HCT116 (cell line): ENCODE measurements around the gene TRAT1. TPM values are rescaled to one million over a fixed set of nuclear protein-coding genes. Genes with fewer than 3 reads are reported as not detected.

ENCODE experiments used
- ATAC-seq: fragments of 200-7000 bp; cut with Tn5 transposase; 2 replicates; pipeline ENCODE4 v1.9.1; 2020; ENCODE audit warnings: mild to moderate bottlenecking, moderate library complexity
- BruUV-seq: library from RNA; stranded (reverse); fragments of 400-500 nt; replicated peaks from 2 replicates; lab custom pipeline; 2021; lab: Mats Ljungman, UMichigan
- CTCF ChIA-PET: fragments of 300-600 bp; sonication (Branson Sonifier 250); formaldehyde crosslinking; loops from one replicate; lab custom pipeline; 2021; ENCODE audit warnings: antibody characterized with exemption; lab: Charles Lee
- POLR2A ChIA-PET: fragments of 300-600, 350-600 bp; sonication (Branson Sonifier 250); formaldehyde crosslinking; loops from one replicate; lab custom pipeline; 2021; ENCODE audit warnings: antibody characterized with exemption; lab: Charles Lee
- RAD21 ChIA-PET, 2 experiments: fragments of 300-600 bp; sonication (Branson Sonifier 250); formaldehyde crosslinking; loops; one replicate each; lab custom pipeline; 2023; ENCODE audit warnings: low total read pairs in 2 of 2; ENCODE audit not compliant: uncharacterized antibody in 2 of 2, unreplicated experiment in 2 of 2, low non-redundant PET in 1 of 2; lab: Charles Lee
- DNase-seq: peaks from one replicate; pipeline ENCODE4 v3.0.0-alpha.2; 2010; ENCODE audit warnings: low read depth, low spot score
- H2AFZ ChIP-seq: fragments of 200-600 bp; shearing (Covaris generic), sonication (generic); 2 replicates; pipeline ENCODE4 v1.6.1; 2017; ENCODE audit warnings: low read depth, mixed run types, mixed read lengths, antibody characterized with exemption, low read length; ENCODE audit not compliant: poor library complexity, severe bottlenecking
- H3K27ac ChIP-seq: 2 replicates; pipeline ENCODE4 v1.5.1; 2012; ENCODE audit warnings: low read depth, low read length
- H3K27me3 ChIP-seq: fragments of 200-600 bp; sonication (generic); 2 replicates; pipeline ENCODE4 v1.6.1; 2016; ENCODE audit warnings: mixed run types, low read length, mixed read lengths; ENCODE audit not compliant: insufficient read depth
- H3K36me3 ChIP-seq, 2 experiments: fragments of 200-500 bp in 1 of 2; fragments of 200-600 bp in 1 of 2; sonication (Bioruptor generic) in 1 of 2; sonication (generic) in 1 of 2; 2 replicates each; pipeline versions ENCODE4 v1.5.1 to v1.6.1; 2014 to 2016; ENCODE audit warnings: low read length in 2 of 2, inconsistent platforms in 1 of 2, mixed read lengths in 1 of 2, mixed run types in 1 of 2; ENCODE audit not compliant: insufficient read depth in 2 of 2, control insufficient read depth in 1 of 2
- H3K4me1 ChIP-seq, 2 experiments: fragments of 200-600 bp in 1 of 2; sonication (generic) in 1 of 2; 2 replicates each; pipeline versions ENCODE4 v1.5.1 to v1.6.1; 2012 to 2017; ENCODE audit warnings: low read length in 2 of 2, inconsistent platforms in 1 of 2, mild to moderate bottlenecking in 1 of 2, mixed read lengths in 1 of 2, mixed run types in 1 of 2, moderate library complexity in 1 of 2; ENCODE audit not compliant: insufficient read depth in 2 of 2, control insufficient read depth in 1 of 2
- H3K4me2 ChIP-seq: fragments of 200-600 bp; sonication (generic); 2 replicates; pipeline ENCODE4 v1.6.1; 2017; ENCODE audit warnings: mixed run types, low read length, mixed read lengths
- H3K4me3 ChIP-seq, 2 experiments: fragments of 200-600 bp in 1 of 2; sonication (generic) in 1 of 2; replicated peaks in 1 of 2; 2 replicates each; pipeline ENCODE4 v1.5.1; 2011 to 2016; ENCODE audit warnings: low read length in 2 of 2, control low read depth in 1 of 2, low read depth in 1 of 2, mild to moderate bottlenecking in 1 of 2, mixed read lengths in 1 of 2, mixed run types in 1 of 2
- H3K79me2 ChIP-seq: fragments of 200-600 bp; sonication (generic); 2 replicates; pipeline ENCODE4 v1.6.1; 2017; ENCODE audit warnings: mild to moderate bottlenecking, mixed run types, low read length, moderate library complexity, mixed read lengths; ENCODE audit not compliant: insufficient read depth
- H3K9ac ChIP-seq: fragments of 200-600 bp; sonication (generic); 2 replicates; pipeline ENCODE4 v1.6.1; 2016; ENCODE audit warnings: low read length, mixed read lengths
- H3K9me2 ChIP-seq: fragments of 200-600 bp; sonication (generic), shearing (Covaris generic); 2 replicates; pipeline ENCODE4 v1.6.1; 2017; ENCODE audit warnings: mixed run types, mild to moderate bottlenecking, moderate library complexity; ENCODE audit not compliant: insufficient read depth
- H3K9me3 ChIP-seq, 2 experiments: fragments of 200-500 bp in 1 of 2; fragments of 200-600 bp in 1 of 2; sonication (Bioruptor generic) in 1 of 2; sonication (generic) in 1 of 2; 2 replicates each; pipeline ENCODE4 v1.6.1; 2014 to 2017; ENCODE audit warnings: low read length in 2 of 2, mixed read lengths in 2 of 2, inconsistent platforms in 1 of 2, low read depth in 1 of 2, mild to moderate bottlenecking in 1 of 2, mixed run types in 1 of 2, moderate library complexity in 1 of 2; ENCODE audit not compliant: control insufficient read depth in 1 of 2, insufficient read depth in 1 of 2
- H4K20me1 ChIP-seq: fragments of 200-600 bp; sonication (generic), shearing (Covaris generic); 2 replicates; pipeline ENCODE4 v1.6.1; 2017; ENCODE audit warnings: mixed run types, mild to moderate bottlenecking, moderate library complexity; ENCODE audit not compliant: insufficient read depth
- EZH2 ChIP-seq: fragments of 200-600 bp; sonication (generic); IDR thresholded peaks from 2 replicates; pipeline ENCODE4 v1.6.1; 2017; ENCODE audit warnings: antibody characterized with exemption, mixed run types
- FOSL1 ChIP-seq: IDR thresholded peaks from 2 replicates; pipeline ENCODE4 v1.6.1; 2012; ENCODE audit warnings: low read depth
- SRF ChIP-seq: IDR thresholded peaks from 2 replicates; pipeline ENCODE4 v1.6.1; 2012; ENCODE audit warnings: low read depth
- ZNF274 ChIP-seq: fragments of 200-500 bp; sonication (Bioruptor generic); IDR thresholded peaks from 2 replicates; pipeline ENCODE4 v1.6.1; 2014; ENCODE audit warnings: mild to moderate bottlenecking, low read depth, low read length, inconsistent platforms
- intact Hi-C: fragments of 100-400 bp; cut with micrococcal nuclease; formaldehyde crosslinking; loops from 2 replicates; pipeline ENCODE4 v1.10.0; 2022
- total RNA-seq: library from RNA; stranded (reverse); gene quantifications from one replicate; pipeline ENCODE4 v1.2.1, GENCODE V29; 2021; ENCODE audit not compliant: unreplicated experiment
- TF ChIP-seq, protein P1 (sequence below): IDR thresholded peaks from 2 replicates; pipeline ENCODE4 v1.6.1; 2012

Gene TRAT1
- total RNA-seq, 1 experiment from 2014 or later, result not detected

DNA sequence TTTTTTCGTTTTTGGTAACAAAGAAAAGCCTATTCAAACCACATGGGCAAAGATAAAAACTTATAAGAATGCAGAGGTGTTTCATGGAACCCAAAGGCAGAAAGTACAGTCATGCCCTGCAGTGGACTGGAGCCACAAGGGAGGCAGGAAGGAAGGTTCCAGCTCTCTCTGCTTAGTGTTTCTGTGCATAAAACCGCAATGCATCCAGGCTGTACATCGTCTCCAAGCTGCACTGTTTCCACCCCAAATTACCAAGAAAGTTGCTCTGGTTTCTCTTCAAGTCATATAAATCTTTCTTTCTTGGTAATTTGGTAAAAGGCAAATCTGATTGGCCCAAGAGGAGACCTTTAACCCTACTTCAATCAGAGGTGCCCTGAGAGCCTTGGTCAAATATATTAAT lies 15.8 kb downstream of the TRAT1 start:
- DNase-seq (no peak), ATAC-seq (no peak)
- intact Hi-C loops, result no loop called here
- BruUV-seq, result no TSS peak
- CTCF ChIA-PET, result no interaction called here
- POLR2A ChIA-PET, result no interaction called here
- TF ChIP-seq, protein P1, sequence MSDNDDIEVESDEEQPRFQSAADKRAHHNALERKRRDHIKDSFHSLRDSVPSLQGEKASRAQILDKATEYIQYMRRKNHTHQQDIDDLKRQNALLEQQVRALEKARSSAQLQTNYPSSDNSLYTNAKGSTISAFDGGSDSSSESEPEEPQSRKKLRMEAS, result no peak
- no peak for TF ChIP-seq FOSL1
- TF ChIP-seq ZNF274, result no peak
- Histone ChIP-seq H3K4me3 (no peak overlapping the region), H3K9me2 (no peaks in the 10 kb centered on the region), H3K9me3 (no peaks in the 10 kb centered on the region), H3K27ac (no peak overlapping the region), H2AFZ (no peak overlapping the region), H3K4me1 (no peaks in the 10 kb centered on the region), H3K27me3 (no peaks in the 10 kb centered on the region), H3K79me2 (no peaks in the 10 kb centered on the region), H3K36me3 (no peaks in the 10 kb centered on the region), H4K20me1 (no peaks in the 10 kb centered on the region), H3K4me2 (no peak overlapping the region), H3K9ac (no peak overlapping the region)
- RAD21 ChIA-PET, result no interaction called here

DNA sequence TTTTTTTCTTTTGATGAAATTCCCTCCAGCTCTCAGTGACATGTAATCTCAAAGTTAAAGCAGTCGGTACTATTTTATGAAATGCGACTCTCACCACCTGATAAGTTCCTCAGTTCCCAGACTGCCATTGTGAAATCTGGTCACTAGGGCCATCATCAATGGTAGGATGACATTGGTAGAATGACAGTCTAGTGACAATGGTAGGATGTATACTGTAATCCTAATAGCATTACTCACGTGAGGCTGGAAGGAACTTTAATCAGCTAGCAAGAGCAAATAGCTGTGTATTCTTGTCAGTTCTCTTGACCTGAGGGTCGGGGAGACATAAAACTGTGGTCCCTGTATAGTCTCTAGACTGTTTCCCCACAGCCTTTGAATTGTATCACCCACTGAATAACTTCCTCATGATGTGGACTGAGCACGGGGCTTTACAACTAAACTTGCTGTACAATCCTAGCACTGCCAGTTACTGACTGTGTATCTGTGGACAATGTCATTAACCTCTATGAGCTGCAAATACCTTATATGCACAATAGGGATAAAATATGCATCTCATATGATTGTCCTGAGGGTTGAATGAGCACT lies 23.2 kb downstream of the TRAT1 start:
- RAD21 ChIA-PET, result no interaction called here
- Histone ChIP-seq H3K4me3 (no peak overlapping the region), H2AFZ (no peak overlapping the region), H3K27ac (no peak overlapping the region), H3K4me1 (no peaks in the 10 kb centered on the region), H3K36me3 (no peaks in the 10 kb centered on the region), H3K79me2 (no peaks in the 10 kb centered on the region), H3K9ac (no peak overlapping the region), H3K4me2 (no peak overlapping the region), H3K9me3 (no peaks in the 10 kb centered on the region), H3K27me3 (no peaks in the 10 kb centered on the region), H3K9me2 (no peaks in the 10 kb centered on the region), H4K20me1 (no peaks in the 10 kb centered on the region)
- CTCF ChIA-PET, result no interaction called here
- no TSS peak for BruUV-seq
- intact Hi-C loops, result no loop called here
- POLR2A ChIA-PET, result no interaction called here
- no peak for DNase-seq
- ATAC-seq, result no peak
- TF ChIP-seq EZH2 (no peak), FOSL1 (no peak), SRF (no peak)
